K562 (cell line): ENCODE data around the gene PDE8A. TPM values are rescaled to one million over a fixed set of nuclear protein-coding genes. Genes with fewer than 3 reads are reported as not detected.

ENCODE experiments used
- ATAC-seq: fragments of 200-7000 bp; cut with Tn5 transposase; 3 replicates; pipeline ENCODE4 v1.9.1; 2020; ENCODE audit warnings: moderate library complexity
- BruUV-seq: library from RNA; stranded (reverse); fragments of 400-500 nt; replicated peaks from 2 replicates; lab custom pipeline; 2021; lab: Mats Ljungman, UMichigan
- CTCF ChIA-PET: fragments of 300-600 bp; formaldehyde crosslinking; extraction: SDS; loops from one replicate; lab custom pipeline; 2021; ENCODE audit warnings: low intra/inter-chr PET ratio; lab: Yijun Ruan, JAX
- POLR2A ChIA-PET: fragments of 300-600, 350-650 bp; sonication (Branson Sonifier 250); formaldehyde crosslinking; extraction: SDS; loops from one replicate; lab custom pipeline; 2021; ENCODE audit warnings: antibody characterized with exemption, inconsistent platforms; lab: Yijun Ruan, JAX
- DNase-seq, 4 experiments: peaks; one replicate each; pipeline versions ENCODE4 v3.0.0 to v3.0.0-alpha.2; 2011 to 2018; ENCODE audit warnings: low spot score in 3 of 4, mixed read lengths in 3 of 4; ENCODE audit errors: extremely low read depth in 1 of 4
- FAIRE-seq: peaks from 2 replicates; lab custom pipeline; 2011; peaks lifted over from hg19 to GRCh38; lab: Jason Lieb, UNC
- H2AFZ ChIP-seq: 2 replicates; pipeline ENCODE4 v1.6.0; 2011; ENCODE audit warnings: low read depth, low read length, control low read depth, inconsistent platforms
- H3K27ac ChIP-seq: fragments of 200-600 bp; 3 replicates; pipeline ENCODE4 v1.8.0; 2011; ENCODE audit warnings: low read depth, mild to moderate bottlenecking, control low read depth, inconsistent platforms, low read length, moderate library complexity, mixed read lengths; ENCODE audit errors: extremely low read depth
- H3K27me3 ChIP-seq, 2 experiments: fragments of 300-600 bp in 1 of 2; 2 replicates in 1 of 2; 3 replicates in 1 of 2; pipeline versions ENCODE4 v1.6.0 to v1.8.0; 2011; ENCODE audit warnings: inconsistent platforms in 2 of 2, low read length in 2 of 2, mild to moderate bottlenecking in 1 of 2, mixed read lengths in 1 of 2, moderate library complexity in 1 of 2; ENCODE audit not compliant: control insufficient read depth in 2 of 2, insufficient read depth in 2 of 2
- H3K36me3 ChIP-seq: fragments of 300-600 bp; 3 replicates; pipeline ENCODE4 v1.8.0; 2011; ENCODE audit warnings: mild to moderate bottlenecking, low read length, inconsistent platforms; ENCODE audit not compliant: control insufficient read depth, insufficient read depth
- H3K4me1 ChIP-seq, 2 experiments: fragments of 200-600 bp in 1 of 2; replicated peaks in 1 of 2; 2 replicates in 1 of 2; 3 replicates in 1 of 2; pipeline versions ENCODE4 v1.5.1 to v1.8.0; 2011; ENCODE audit warnings: inconsistent platforms in 2 of 2, low read length in 2 of 2, mild to moderate bottlenecking in 1 of 2, mixed read lengths in 1 of 2, moderate library complexity in 1 of 2; ENCODE audit not compliant: control insufficient read depth in 2 of 2, insufficient read depth in 2 of 2
- H3K4me2 ChIP-seq: 2 replicates; pipeline ENCODE4 v1.6.1; 2011; ENCODE audit warnings: low read length, control low read depth, inconsistent platforms, mixed read lengths; ENCODE audit not compliant: insufficient read depth
- H3K4me3 ChIP-seq: fragments of 200-600 bp; sonication (generic), shearing (Covaris generic); 2 replicates; pipeline ENCODE4 v1.5.1; 2016; ENCODE audit warnings: control low read depth, inconsistent platforms
- H3K79me2 ChIP-seq: fragments of 200-600 bp; 3 replicates; pipeline ENCODE4 v1.8.0; 2011; ENCODE audit warnings: low read length, inconsistent platforms; ENCODE audit not compliant: control insufficient read depth, insufficient read depth
- H3K9ac ChIP-seq, 2 experiments: 2 replicates each; pipeline versions ENCODE4 v1.6.0 to v1.6.1; 2011; ENCODE audit warnings: low read depth in 2 of 2, low read length in 2 of 2, control low read depth in 1 of 2, inconsistent platforms in 1 of 2, mild to moderate bottlenecking in 1 of 2, mixed read lengths in 1 of 2; ENCODE audit not compliant: insufficient read depth in 1 of 2
- H3K9me1 ChIP-seq: one replicate; pipeline ENCODE4 v1.6.0; 2011; ENCODE audit warnings: inconsistent platforms, mild to moderate bottlenecking, low read length, moderate library complexity; ENCODE audit not compliant: control insufficient read depth, insufficient read depth
- H3K9me3 ChIP-seq: replicated peaks from 2 replicates; pipeline ENCODE4 v1.5.1; 2011; ENCODE audit warnings: low read depth, low read length, inconsistent platforms; ENCODE audit not compliant: control insufficient read depth, insufficient read depth
- H4K20me1 ChIP-seq: replicated peaks from 2 replicates; pipeline ENCODE4 v1.6.1; 2011; ENCODE audit warnings: low read length, inconsistent platforms, mixed read lengths; ENCODE audit not compliant: control insufficient read depth, insufficient read depth
- ERF ChIP-seq: fragments of 450-650 bp; formaldehyde crosslinking; IDR thresholded peaks from 2 replicates; pipeline ENCODE4 v1.4.0; 2020; ENCODE audit warnings: mild to moderate bottlenecking, mixed read lengths
- MYC ChIP-seq, 2 experiments: fragments of 250-450 bp in 1 of 2; sonication (Bioruptor Pico) in 1 of 2; IDR thresholded peaks; 2 replicates each; pipeline versions ENCODE4 v1.5.1 to v1.6.1; 2012 to 2021; ENCODE audit warnings: low read depth in 2 of 2, borderline replicate concordance in 1 of 2, improper control_type of control experiment in 1 of 2, low read length in 1 of 2, mild to moderate bottlenecking in 1 of 2, moderate library complexity in 1 of 2
- PHF20 ChIP-seq: fragments of 450-650 bp; IDR thresholded peaks from 2 replicates; pipeline ENCODE4 v1.6.1; 2018; ENCODE audit not compliant: partially characterized antibody
- RUNX1 ChIP-seq: sonication (generic); IDR thresholded peaks from 2 replicates; pipeline ENCODE4 v1.6.1; 2016; ENCODE audit warnings: antibody characterized with exemption, low read depth
- SMC3 ChIP-seq: conservative IDR thresholded peaks from 2 replicates; pipeline ENCODE4 v1.6.1; 2011; ENCODE audit warnings: low read depth, low read length, improper control_type of control experiment; ENCODE audit not compliant: insufficient read depth
- SRSF3 ChIP-seq: fragments of 200-400 bp; formaldehyde crosslinking; IDR thresholded peaks from 2 replicates; pipeline ENCODE4 v1.6.1; 2016; ENCODE audit warnings: mild to moderate bottlenecking, low read length, moderate library complexity; ENCODE audit not compliant: insufficient read depth
- TCF7L2 ChIP-seq: fragments of 150-350 bp; IDR thresholded peaks from 2 replicates; pipeline ENCODE4 v1.6.1; 2016; ENCODE audit warnings: low read depth, mild to moderate bottlenecking, low read length, moderate library complexity
- ZEB2 ChIP-seq: fragments of 450-650 bp; IDR thresholded peaks from 2 replicates; pipeline ENCODE4 v1.6.1; 2016
- ZNF282 ChIP-seq: sonication (generic); formaldehyde crosslinking; IDR thresholded peaks from 2 replicates; pipeline ENCODE4 v1.8.1; 2023; ENCODE audit warnings: missing genetic modification reagents
- WGBS: fragments of 100-300 bp; shearing (Covaris generic); methylation state at CpG from one replicate; pipeline ENCODE4 v1.1.6; 2016; ENCODE audit warnings: low coverage, mixed read lengths; ENCODE audit not compliant: insufficient coverage; ENCODE audit errors: missing lambda C conversion rate; 5-methylcytosine and 5-hydroxymethylcytosine counted together
- in situ Hi-C: fragments of 300-500 bp; cut with MboI; formaldehyde crosslinking; loops from 4 replicates; pipeline ENCODE4 v1.15.0; 2018; ENCODE audit warnings: inconsistent platforms, mixed read lengths
- intact Hi-C: fragments of 100-400 bp; cut with micrococcal nuclease; formaldehyde crosslinking; loops from 2 replicates; pipeline ENCODE4 v1.14.2; 2022
- polyA plus RNA-seq, 8 experiments: library from polyadenylated mRNA; depleted of rRNA in 4 of 8; stranded (reverse) in 5 of 8; unstranded in 3 of 8; fragments of >200 nt; fragmentation: Nextera tagmentation in 2 of 8; fragmentation: Illumina TruSeq in 1 of 8; extraction: Ambion mirVana in 2 of 8; extraction: Trizol in 1 of 8; gene quantifications; 2 replicates each; pipeline versions ENCODE4 v1.2.1 to v1.2.3, GENCODE V29; 2011 to 2014; ENCODE audit warnings: inconsistent platforms in 1 of 8, missing spikeins in 1 of 8
- total RNA-seq, 7 experiments: library from RNA; depleted of rRNA in 6 of 7; stranded (reverse); fragments of >200 nt in 6 of 7; fragmentation: Illumina TruSeq in 2 of 7; extraction: Trizol in 2 of 7; gene quantifications; 2 replicates each; pipeline versions ENCODE4 v1.2.1 to v1.2.3, GENCODE V29; 2011 to 2021; ENCODE audit warnings: low replicate concordance in 1 of 7
- TF ChIP-seq, protein P1 (sequence below): fragments of 450-650 bp; formaldehyde crosslinking; IDR thresholded peaks from 2 replicates; pipeline ENCODE4 v1.4.0; 2020; ENCODE audit warnings: mild to moderate bottlenecking, moderate library complexity
- TF ChIP-seq, protein P2 (sequence below): fragments of 450-650 bp; IDR thresholded peaks from 2 replicates; pipeline ENCODE4 v1.6.1; 2014; ENCODE audit warnings: low read depth, mild to moderate bottlenecking, moderate library complexity, borderline replicate concordance
- TF ChIP-seq, protein P3 (sequence below): fragments of 450-650 bp; IDR thresholded peaks from 2 replicates; pipeline ENCODE4 v1.6.1; 2016; ENCODE audit warnings: low read depth, mild to moderate bottlenecking, moderate library complexity
- TF ChIP-seq, protein P4 (sequence below): sonication (generic); formaldehyde crosslinking; IDR thresholded peaks from 2 replicates; pipeline ENCODE4 v1.8.1; 2023; ENCODE audit warnings: mild to moderate bottlenecking, missing genetic modification reagents

The PDE8A gene
- total and polyA plus RNA-seq, 9 of the 15 experiments (the other 6 are each of a cell fraction or from before 2014, with no cell fraction given), result 5.9 to 40.3 (median 19.8) TPM

DNA sequence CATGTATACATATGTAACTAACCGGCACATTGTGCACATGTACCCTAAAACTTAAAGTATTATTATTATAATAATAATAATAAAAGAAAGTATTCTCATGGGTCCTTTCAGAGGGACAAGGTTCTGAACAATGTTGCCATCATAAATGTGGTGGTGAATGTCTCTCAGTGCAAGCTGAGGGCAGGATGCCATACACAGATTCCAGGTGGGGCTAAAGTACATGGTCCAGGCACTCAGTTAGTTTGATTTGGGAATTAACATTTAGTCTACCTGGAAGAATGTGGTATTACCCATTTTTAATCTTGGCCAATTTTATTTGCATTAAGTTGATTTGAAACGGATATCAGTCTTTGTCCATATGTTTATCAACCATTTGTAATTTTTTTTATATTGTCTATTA lies 24.5 kb downstream of the PDE8A start:
- ATAC-seq (no peak), DNase-seq (no peak), FAIRE-seq (no peak)
- CTCF ChIA-PET, result no interaction called here
- no peak overlapping the region for H3K4me3 ChIP-seq
- in situ Hi-C loops, result no loop called here
- BruUV-seq, result no TSS peak
- no peak overlapping the region for H3K9ac ChIP-seq
- H3K9me1 ChIP-seq, result peaks cover 3% of the 10 kb centered on the region
- POLR2A ChIA-PET, result interaction anchor here (1.3 to 1.9 kb wide), 4 partner anchors 9 to 40 kb away, joined by 4 to 10 read pairs (median 4); no protein-coding TSS in a partner anchor
- 72% methylated on average over 2 of the region's 2 CpGs for WGBS
- no peak overlapping the region for H3K4me2 ChIP-seq
- no peaks in the 10 kb centered on the region for H3K9me3 ChIP-seq
- peaks cover 93% of the 10 kb centered on the region for H3K79me2 ChIP-seq
- TF ChIP-seq RUNX1 (no peak), ZNF282 (no peak), ERF (CRISPR knock-in tag) (no peak), SRSF3 (no peak), TCF7L2 (no peak), ZEB2 (no peak), SMC3 (no peak), MYC (IDR thresholded peaks at IDR 0.05; ENCODE audit: low read depth, low read length) (no peak), MYC (CRISPR knock-in tag; IDR thresholded peaks at IDR 0.05; ENCODE audit: borderline replicate concordance, low read depth) (no peak), PHF20 (no peak)
- TF ChIP-seq, protein P1, sequence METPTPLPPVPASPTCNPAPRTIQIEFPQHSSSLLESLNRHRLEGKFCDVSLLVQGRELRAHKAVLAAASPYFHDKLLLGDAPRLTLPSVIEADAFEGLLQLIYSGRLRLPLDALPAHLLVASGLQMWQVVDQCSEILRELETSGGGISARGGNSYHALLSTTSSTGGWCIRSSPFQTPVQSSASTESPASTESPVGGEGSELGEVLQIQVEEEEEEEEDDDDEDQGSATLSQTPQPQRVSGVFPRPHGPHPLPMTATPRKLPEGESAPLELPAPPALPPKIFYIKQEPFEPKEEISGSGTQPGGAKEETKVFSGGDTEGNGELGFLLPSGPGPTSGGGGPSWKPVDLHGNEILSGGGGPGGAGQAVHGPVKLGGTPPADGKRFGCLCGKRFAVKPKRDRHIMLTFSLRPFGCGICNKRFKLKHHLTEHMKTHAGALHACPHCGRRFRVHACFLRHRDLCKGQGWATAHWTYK (CRISPR knock-in tag), result no peak
- TF ChIP-seq, protein P2, sequence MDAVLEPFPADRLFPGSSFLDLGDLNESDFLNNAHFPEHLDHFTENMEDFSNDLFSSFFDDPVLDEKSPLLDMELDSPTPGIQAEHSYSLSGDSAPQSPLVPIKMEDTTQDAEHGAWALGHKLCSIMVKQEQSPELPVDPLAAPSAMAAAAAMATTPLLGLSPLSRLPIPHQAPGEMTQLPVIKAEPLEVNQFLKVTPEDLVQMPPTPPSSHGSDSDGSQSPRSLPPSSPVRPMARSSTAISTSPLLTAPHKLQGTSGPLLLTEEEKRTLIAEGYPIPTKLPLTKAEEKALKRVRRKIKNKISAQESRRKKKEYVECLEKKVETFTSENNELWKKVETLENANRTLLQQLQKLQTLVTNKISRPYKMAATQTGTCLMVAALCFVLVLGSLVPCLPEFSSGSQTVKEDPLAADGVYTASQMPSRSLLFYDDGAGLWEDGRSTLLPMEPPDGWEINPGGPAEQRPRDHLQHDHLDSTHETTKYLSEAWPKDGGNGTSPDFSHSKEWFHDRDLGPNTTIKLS, result no peak
- TF ChIP-seq, protein P3, sequence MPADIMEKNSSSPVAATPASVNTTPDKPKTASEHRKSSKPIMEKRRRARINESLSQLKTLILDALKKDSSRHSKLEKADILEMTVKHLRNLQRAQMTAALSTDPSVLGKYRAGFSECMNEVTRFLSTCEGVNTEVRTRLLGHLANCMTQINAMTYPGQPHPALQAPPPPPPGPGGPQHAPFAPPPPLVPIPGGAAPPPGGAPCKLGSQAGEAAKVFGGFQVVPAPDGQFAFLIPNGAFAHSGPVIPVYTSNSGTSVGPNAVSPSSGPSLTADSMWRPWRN, result no peak
- TF ChIP-seq, protein P4, sequence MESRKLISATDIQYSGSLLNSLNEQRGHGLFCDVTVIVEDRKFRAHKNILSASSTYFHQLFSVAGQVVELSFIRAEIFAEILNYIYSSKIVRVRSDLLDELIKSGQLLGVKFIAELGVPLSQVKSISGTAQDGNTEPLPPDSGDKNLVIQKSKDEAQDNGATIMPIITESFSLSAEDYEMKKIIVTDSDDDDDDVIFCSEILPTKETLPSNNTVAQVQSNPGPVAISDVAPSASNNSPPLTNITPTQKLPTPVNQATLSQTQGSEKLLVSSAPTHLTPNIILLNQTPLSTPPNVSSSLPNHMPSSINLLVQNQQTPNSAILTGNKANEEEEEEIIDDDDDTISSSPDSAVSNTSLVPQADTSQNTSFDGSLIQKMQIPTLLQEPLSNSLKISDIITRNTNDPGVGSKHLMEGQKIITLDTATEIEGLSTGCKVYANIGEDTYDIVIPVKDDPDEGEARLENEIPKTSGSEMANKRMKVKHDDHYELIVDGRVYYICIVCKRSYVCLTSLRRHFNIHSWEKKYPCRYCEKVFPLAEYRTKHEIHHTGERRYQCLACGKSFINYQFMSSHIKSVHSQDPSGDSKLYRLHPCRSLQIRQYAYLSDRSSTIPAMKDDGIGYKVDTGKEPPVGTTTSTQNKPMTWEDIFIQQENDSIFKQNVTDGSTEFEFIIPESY, result no peak
- H3K27ac ChIP-seq, result no peak overlapping the region
- no peaks in the 10 kb centered on the region for H3K27me3 ChIP-seq
- H4K20me1 ChIP-seq, result 0 out of 2 replicates have a peak, but pooled peaks cover 3% of the 10 kb centered on the region
- intact Hi-C loops, result no loop called here
- H3K4me1 ChIP-seq, result peaks cover 11 to 46% of the 10 kb centered on the region in 2 experiments
- no peak overlapping the region for H2AFZ ChIP-seq
- H3K36me3 ChIP-seq, result peaks cover 3% of the 10 kb centered on the region; the same call in 1 of the 3 replicates
